GM19328 (cell line): ENCODE data around the gene ACLY.
A peak's percentile ranks its signal among the peaks of the same experiment; 100 is the strongest.
"Not testable (repeated sequence)": the region's sequence is repeated elsewhere in the genome, so short reads cannot be mapped to it uniquely, and the experiment has no call there.

Experiments
- ATAC-seq: cut with Tn5 transposase; IDR thresholded peaks from one replicate; pipeline ENCODE4 v1.9.1; 2021; ENCODE audit warnings: mild to moderate bottlenecking, moderate library complexity; ENCODE audit not compliant: unreplicated experiment

ACLY gene

DNA sequence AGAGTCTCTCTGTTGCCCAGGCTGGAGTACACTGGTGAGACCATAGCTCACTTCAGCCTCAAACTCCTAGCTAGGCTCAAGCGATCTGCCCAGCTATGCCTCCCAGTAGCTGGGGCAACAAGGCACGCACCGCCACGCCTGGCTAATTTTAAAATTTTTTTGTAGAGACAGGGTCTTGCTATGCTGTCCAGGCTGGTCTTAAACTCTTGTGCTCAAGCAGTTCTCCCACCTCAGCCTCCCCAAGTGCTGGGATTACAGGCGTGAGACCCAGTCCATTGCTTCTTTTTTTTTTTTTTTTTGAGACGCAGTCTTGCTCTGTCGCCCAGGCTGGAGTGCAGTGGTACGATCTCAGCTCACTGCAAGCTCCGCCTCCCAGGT, 44.5 kb downstream of the ACLY start:
- not testable (repeated sequence) for ATAC-seq

GRCh38 chr17:41873559-41874292, 45.0 kb downstream of the ACLY start:
- no peak for ATAC-seq

- ATAC-seq, result no peak
These were observed 47.0 kb downstream of the ACLY start for GRCh38 chr17:41871789-41872188.

- no peak for ATAC-seq
These were observed 48.1 kb downstream of the ACLY start for GRCh38 chr17:41870627-41871026.

DNA sequence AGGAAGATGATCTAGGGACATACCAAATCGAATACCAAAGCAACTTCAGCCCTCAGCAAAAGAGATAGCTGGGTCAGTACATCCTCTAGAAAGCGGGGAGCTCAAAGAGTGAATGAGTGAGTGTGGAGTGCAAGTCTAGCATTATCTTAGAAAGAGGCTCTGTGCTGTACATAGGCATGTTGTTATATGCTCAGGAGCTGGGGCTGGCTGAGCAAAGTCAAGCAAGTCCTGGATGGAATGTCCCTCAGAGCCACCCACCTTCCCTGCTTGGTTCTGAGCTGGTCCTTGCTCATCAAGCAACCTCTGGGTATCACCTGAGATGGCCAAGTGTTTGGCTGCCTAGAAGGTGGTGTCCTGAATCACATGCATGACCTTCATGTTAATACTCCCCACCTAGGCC, 48.7 kb downstream of the ACLY start:
- no peak for ATAC-seq

- no peak for ATAC-seq
These were observed 49.3 kb downstream of the ACLY start for GRCh38 chr17:41869426-41869825.

DNA sequence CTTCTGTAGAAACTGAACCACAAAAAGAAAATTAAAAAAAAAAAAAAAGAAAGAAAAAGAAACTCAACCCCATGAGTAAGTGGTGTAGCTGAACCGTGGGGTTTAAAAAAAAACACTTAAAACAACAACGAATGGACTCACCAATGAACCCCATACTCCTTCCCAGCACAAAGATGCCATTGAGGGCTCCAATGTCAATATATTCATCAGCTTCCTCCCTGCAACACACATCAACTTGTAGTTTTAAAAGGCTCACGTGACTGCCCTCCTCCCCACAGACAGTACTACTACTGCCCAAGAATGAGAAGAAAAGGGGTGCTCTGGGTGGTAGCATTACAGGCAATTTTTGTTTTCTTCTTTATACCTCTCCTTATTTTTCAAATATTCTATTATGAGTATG, 50.2 kb downstream of the ACLY start:
- no peak for ATAC-seq

GRCh38 chr17:41865596-41865893, 53.2 kb downstream of the ACLY start:
- ATAC-seq, result no peak

- ATAC-seq, result peak; percentile 86
These were observed 53.7 kb downstream of the ACLY start, which contains the start of gene KLHL11 for GRCh38 chr17:41864836-41865595. Gene KLHL11 (minus strand): TSS chr17:41865423. CDS start chr17:41865370, 53 bp downstream.

DNA sequence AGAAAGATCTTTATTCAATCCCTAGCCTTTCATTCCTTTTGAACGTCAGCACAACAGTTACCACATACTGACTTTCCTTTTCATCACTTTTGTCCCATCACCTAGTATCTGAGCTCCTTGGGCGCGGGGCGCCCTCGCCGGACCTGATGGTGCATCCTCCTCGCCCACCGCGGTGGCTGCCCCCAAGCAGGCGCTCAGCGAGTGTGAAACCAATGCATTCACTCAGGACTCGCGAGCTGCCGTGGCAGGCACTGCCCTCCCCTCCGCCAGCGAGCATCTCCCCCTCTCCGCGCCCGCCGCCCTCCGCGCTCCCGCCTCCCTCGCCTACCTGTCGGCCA, 54.3 kb downstream of the ACLY start:
- no peak for ATAC-seq

- ATAC-seq, result no peak
These were observed 55.5 kb downstream of the ACLY start for GRCh38 chr17:41863074-41863848.

- no peak for ATAC-seq
These were observed 58.4 kb downstream of the ACLY start for GRCh38 chr17:41860254-41860931.

GRCh38 chr17:41851382-41851781, 67.4 kb downstream of the ACLY start:
- not testable (repeated sequence) for ATAC-seq

GRCh38 chr17:41849251-41849990, 69.3 kb downstream of the ACLY start:
- no peak for ATAC-seq

GRCh38 chr17:41848788-41849187, 70.0 kb downstream of the ACLY start:
- ATAC-seq, result no peak

GRCh38 chr17:41844971-41845370, 73.8 kb downstream of the ACLY start:
- ATAC-seq, result no peak

- ATAC-seq, result not testable (repeated sequence)
These were observed 78.0 kb downstream of the ACLY start for GRCh38 chr17:41840781-41841180.

GRCh38 chr17:41839448-41839847, 79.3 kb downstream of the ACLY start:
- not testable (repeated sequence) for ATAC-seq

DNA sequence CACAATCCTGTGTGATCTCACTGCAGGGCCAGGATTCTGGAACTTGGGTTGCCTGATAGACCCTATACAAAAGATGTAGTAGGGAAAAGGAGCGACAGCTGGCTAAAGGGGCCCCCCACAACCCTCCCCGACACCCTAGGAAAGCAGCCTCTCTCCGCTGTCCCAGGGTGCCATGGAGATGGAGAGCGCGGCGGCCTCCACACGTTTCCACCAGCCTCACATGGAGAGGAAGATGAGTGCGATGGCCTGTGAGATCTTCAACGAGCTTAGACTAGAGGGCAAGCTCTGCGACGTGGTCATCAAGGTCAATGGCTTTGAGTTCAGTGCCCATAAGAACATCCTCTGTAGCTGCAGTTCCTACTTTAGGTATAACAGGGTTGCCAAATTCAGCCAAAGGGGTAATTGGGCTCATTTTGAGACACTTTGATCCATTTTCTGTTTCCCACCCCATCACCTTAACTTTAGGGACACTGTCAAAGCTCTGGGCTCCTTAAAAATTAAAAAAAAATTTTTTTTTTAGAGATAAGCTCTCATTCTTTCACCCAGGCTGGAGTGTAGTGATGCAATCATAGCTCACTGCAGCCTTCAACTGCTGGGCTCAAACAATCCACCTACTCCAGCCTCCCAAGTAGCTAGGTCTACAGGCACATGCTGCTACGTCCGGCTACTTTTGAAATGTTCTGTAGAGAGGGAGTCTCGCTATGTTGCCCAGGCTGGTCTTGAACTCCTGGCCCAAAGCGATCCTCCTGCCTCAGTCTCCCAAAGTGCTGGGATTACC, 80.8 kb downstream of the ACLY start, which contains the start of gene KLHL10:
Gene KLHL10 (plus strand): TSS at position 65 of the 778 bp plus-strand sequence. CDS start 108 bp downstream, at position 173.
- no peak for ATAC-seq
